Activated B cell treated with CpG ODN at 0.5 μM for 24 hours (primary cell): Measurements from ENCODE around the gene CIAO2A. TPM values are rescaled to one million over a fixed set of nuclear protein-coding genes. Genes with fewer than 3 reads are reported as not detected.
"Not testable (repeated sequence)": the region's sequence is repeated elsewhere in the genome, so short reads cannot be mapped to it uniquely, and the experiment has no call there.

Experiments
- ATAC-seq: fragments of 200-7000 bp; cut with Tn5 transposase; one replicate; pipeline ENCODE4 v1.10.0; 2021; ENCODE audit warnings: low read depth, mild to moderate bottlenecking, moderate library complexity
- CTCF ChIA-PET: fragments of 350-600 bp; sonication (Branson Sonifier 250); formaldehyde crosslinking; loops from one replicate; lab custom pipeline; 2021; ENCODE audit warnings: antibody characterized with exemption; lab: Charles Lee
- POLR2A ChIA-PET: fragments of 350-600 bp; sonication (Branson Sonifier 250); formaldehyde crosslinking; loops from one replicate; lab custom pipeline; 2021; ENCODE audit warnings: antibody characterized with exemption; lab: Charles Lee
- DNase-seq: peaks from one replicate; pipeline ENCODE4 v3.0.0; 2022
- H3K27ac Mint-ChIP-seq: one replicate; pipeline ENCODE4 v1.8.0; 2020; ENCODE audit warnings: mixed read lengths
- H3K27me3 Mint-ChIP-seq: one replicate; pipeline ENCODE4 v1.8.0; 2021; ENCODE audit warnings: mixed read lengths
- H3K36me3 Mint-ChIP-seq: one replicate; pipeline ENCODE4 v1.8.0; 2021; ENCODE audit warnings: low read depth, mixed read lengths
- H3K4me1 Mint-ChIP-seq: one replicate; pipeline ENCODE4 v1.8.0; 2021; ENCODE audit warnings: mixed read lengths
- H3K4me3 Mint-ChIP-seq: one replicate; pipeline ENCODE4 v1.8.0; 2020; ENCODE audit warnings: mild to moderate bottlenecking, mixed read lengths
- H3K9me3 Mint-ChIP-seq: one replicate; pipeline ENCODE4 v1.8.0; 2020; ENCODE audit warnings: mixed read lengths
- CTCF ChIP-seq: fragments of 200-600 bp; IDR thresholded peaks from one replicate; pipeline ENCODE4 v1.8.0; 2022; ENCODE audit warnings: antibody characterized with exemption, mild to moderate bottlenecking
- intact Hi-C: fragments of 100-400 bp; cut with micrococcal nuclease; formaldehyde crosslinking; loops from one replicate; pipeline ENCODE4 v1.15.1; 2024
- total RNA-seq: library from RNA; stranded (reverse); gene quantifications from 2 replicates; pipeline ENCODE4 v1.2.3, GENCODE V29; 2022

CIAO2A gene
- total RNA-seq, 1 donor from 2014 or later = 58.4 TPM

- peaks cover 20% of the 10 kb centered on the region for H3K36me3 Mint-ChIP-seq
- DNase-seq = no peak
- H3K4me1 Mint-ChIP-seq = peaks cover 30% of the 10 kb centered on the region
- no peaks in the 10 kb centered on the region for H3K9me3 Mint-ChIP-seq
- intact Hi-C loops = loop anchor here (5.0 kb wide), 1 partner anchor 396 kb away; no protein-coding TSS in a partner anchor
- ChIA-PET CTCF (interaction anchor here (0.7 to 7.2 kb wide), 34 partner anchors 8 to 875 kb away, joined by 3 to 196 read pairs (median 5); partner anchors contain the start of gene DAPK2), POLR2A (interaction anchor here (0.9 to 1.5 kb wide), 6 partner anchors 21 to 319 kb away, joined by 3 to 11 read pairs (median 4); partner anchors contain the start of gene DAPK2)
- no peak for ATAC-seq
- no peak for TF ChIP-seq CTCF
- no peak overlapping the region for H3K27ac Mint-ChIP-seq
- H3K27me3 Mint-ChIP-seq = no peaks in the 10 kb centered on the region
- no peak overlapping the region for H3K4me3 Mint-ChIP-seq
These were observed 25.5 kb downstream of the CIAO2A start for GRCh38 chr15:64068133-64068532.

GRCh38 chr15:64067564-64068030 is 26.0 kb downstream of the CIAO2A start:
- TF ChIP-seq CTCF = no peak
- DNase-seq (peak; percentile 54), ATAC-seq (peak; percentile 91)
- intact Hi-C loops = loop anchor here (1.0 to 5.0 kb wide), 9 partner anchors 21 to 601 kb away; partner anchors contain the start of gene DAPK2
- H3K4me1 Mint-ChIP-seq = peaks cover 27% of the 10 kb centered on the region
- H3K27me3 Mint-ChIP-seq = no peaks in the 10 kb centered on the region
- H3K36me3 Mint-ChIP-seq = peaks cover 15% of the 10 kb centered on the region
- H3K4me3 Mint-ChIP-seq = no peak overlapping the region
- peak overlapping the region; percentile 20 for H3K27ac Mint-ChIP-seq
- CTCF ChIA-PET = interaction anchor here (0.6 to 7.2 kb wide), 35 partner anchors 9 to 875 kb away, joined by 3 to 196 read pairs (median 5); partner anchors contain the start of gene DAPK2
- H3K9me3 Mint-ChIP-seq = no peaks in the 10 kb centered on the region
- POLR2A ChIA-PET = interaction anchor here (0.9 to 1.5 kb wide), 6 partner anchors 21 to 318 kb away, joined by 3 to 11 read pairs (median 4); partner anchors contain the start of gene DAPK2

- ChIA-PET CTCF (interaction anchor here (0.7 to 7.2 kb wide), 9 partner anchors 18 to 457 kb away, joined by 3 to 196 read pairs (median 10); partner anchors contain the start of genes CIAO2A and DAPK2), POLR2A (interaction anchor here (0.6 to 0.8 kb wide), 2 partner anchors 27 to 87 kb away, joined by 3 read pairs; partner anchors contain the start of gene CIAO2A)
- Mint-ChIP-seq H3K4me1 (peaks cover 25% of the 10 kb centered on the region), H3K27me3 (no peaks in the 10 kb centered on the region), H3K4me3 (no peak overlapping the region), H3K27ac (no peak overlapping the region), H3K9me3 (no peaks in the 10 kb centered on the region), H3K36me3 (peaks cover 3% of the 10 kb centered on the region)
- ATAC-seq = no peak
- intact Hi-C loops = loop anchor here (2.0 to 5.0 kb wide), 2 partner anchors 394 to 456 kb away; no protein-coding TSS in a partner anchor
- no peak for TF ChIP-seq CTCF
- DNase-seq = no peak
These were observed 27.2 kb downstream of the CIAO2A start for GRCh38 chr15:64066451-64066850.

GRCh38 chr15:64060716-64061115 is 32.9 kb downstream of the CIAO2A start:
- no peak for TF ChIP-seq CTCF
- H3K27me3 Mint-ChIP-seq = no peaks in the 10 kb centered on the region
- DNase-seq (no peak), ATAC-seq (no peak)
- no peaks in the 10 kb centered on the region for H3K4me1 Mint-ChIP-seq
- ChIA-PET CTCF (interaction anchor here (0.7 kb wide), 1 partner anchor 328 kb away, joined by 3 read pairs; no protein-coding TSS in a partner anchor), POLR2A (no interaction called here)
- H3K4me3 Mint-ChIP-seq = no peak overlapping the region
- intact Hi-C loops = no loop called here
- H3K27ac Mint-ChIP-seq = no peak overlapping the region
- no peaks in the 10 kb centered on the region for H3K36me3 Mint-ChIP-seq
- no peaks in the 10 kb centered on the region for H3K9me3 Mint-ChIP-seq

- H3K9me3 Mint-ChIP-seq, H3K36me3 Mint-ChIP-seq, DNase-seq, CTCF ChIA-PET, H3K4me1 Mint-ChIP-seq, H3K27me3 Mint-ChIP-seq, H3K27ac Mint-ChIP-seq, H3K4me3 Mint-ChIP-seq, intact Hi-C loops, ATAC-seq: not testable (repeated sequence)
- POLR2A ChIA-PET = interaction anchor here (0.6 kb wide), 1 partner anchor 200 kb away, joined by 3 read pairs; no protein-coding TSS in a partner anchor
These were observed 34.5 kb downstream of the CIAO2A start for GRCh38 chr15:64059104-64059503.
